ENCODE measurements around the gene SLX4IP. TPM values are rescaled to one million over a fixed set of nuclear protein-coding genes. Genes with fewer than 3 reads are reported as not detected.

SLX4IP gene
- total RNA-seq, 2 donors from 2014 or later, result 7.0 to 8.2 TPM

DNA sequence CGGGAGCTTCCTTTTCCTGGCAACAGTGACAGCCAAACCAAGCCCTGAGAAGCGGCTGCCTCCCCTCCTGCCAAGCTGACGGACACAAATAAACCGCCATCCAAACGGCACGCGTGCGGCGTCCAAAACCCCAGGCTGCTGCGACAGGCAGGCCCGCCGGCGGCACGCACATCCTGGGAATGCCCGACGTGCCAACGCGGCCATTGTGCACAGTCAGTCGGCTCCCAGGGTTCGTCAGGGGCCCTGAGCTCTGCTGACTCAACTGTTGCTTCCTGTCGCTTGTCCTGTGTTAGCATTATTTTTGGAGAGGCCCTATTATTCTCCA is 231.9 kb downstream of the SLX4IP start:
- 25% methylated on average over 21 of the region's 21 CpGs for WGBS
- intact Hi-C loops (cut with DNase I), result no loop called here
- H3K27ac ChIP-seq, result peak overlapping the region; percentile 68
- no peaks in the 10 kb centered on the region for H3K27me3 ChIP-seq (replicated peaks; ENCODE audit: insufficient read depth)
- H3K4me3 ChIP-seq, result no peak overlapping the region
- no peaks in the 10 kb centered on the region for H3K36me3 ChIP-seq
- no peaks in the 10 kb centered on the region for H3K9me3 ChIP-seq
- H3K4me1 ChIP-seq (replicated peaks), result peaks cover 33% of the 10 kb centered on the region
- DNase-seq (ENCODE audit: low spot score), result peak; percentile 74
- TF ChIP-seq POLR2A (IDR thresholded peaks at IDR 0.05) (no peak), POLR2AphosphoS5 (IDR thresholded peaks at IDR 0.05) (peak; percentile 48)
- TF ChIP-seq, protein P1, sequence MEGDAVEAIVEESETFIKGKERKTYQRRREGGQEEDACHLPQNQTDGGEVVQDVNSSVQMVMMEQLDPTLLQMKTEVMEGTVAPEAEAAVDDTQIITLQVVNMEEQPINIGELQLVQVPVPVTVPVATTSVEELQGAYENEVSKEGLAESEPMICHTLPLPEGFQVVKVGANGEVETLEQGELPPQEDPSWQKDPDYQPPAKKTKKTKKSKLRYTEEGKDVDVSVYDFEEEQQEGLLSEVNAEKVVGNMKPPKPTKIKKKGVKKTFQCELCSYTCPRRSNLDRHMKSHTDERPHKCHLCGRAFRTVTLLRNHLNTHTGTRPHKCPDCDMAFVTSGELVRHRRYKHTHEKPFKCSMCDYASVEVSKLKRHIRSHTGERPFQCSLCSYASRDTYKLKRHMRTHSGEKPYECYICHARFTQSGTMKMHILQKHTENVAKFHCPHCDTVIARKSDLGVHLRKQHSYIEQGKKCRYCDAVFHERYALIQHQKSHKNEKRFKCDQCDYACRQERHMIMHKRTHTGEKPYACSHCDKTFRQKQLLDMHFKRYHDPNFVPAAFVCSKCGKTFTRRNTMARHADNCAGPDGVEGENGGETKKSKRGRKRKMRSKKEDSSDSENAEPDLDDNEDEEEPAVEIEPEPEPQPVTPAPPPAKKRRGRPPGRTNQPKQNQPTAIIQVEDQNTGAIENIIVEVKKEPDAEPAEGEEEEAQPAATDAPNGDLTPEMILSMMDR (IDR thresholded peaks at IDR 0.05), result no peak

DNA sequence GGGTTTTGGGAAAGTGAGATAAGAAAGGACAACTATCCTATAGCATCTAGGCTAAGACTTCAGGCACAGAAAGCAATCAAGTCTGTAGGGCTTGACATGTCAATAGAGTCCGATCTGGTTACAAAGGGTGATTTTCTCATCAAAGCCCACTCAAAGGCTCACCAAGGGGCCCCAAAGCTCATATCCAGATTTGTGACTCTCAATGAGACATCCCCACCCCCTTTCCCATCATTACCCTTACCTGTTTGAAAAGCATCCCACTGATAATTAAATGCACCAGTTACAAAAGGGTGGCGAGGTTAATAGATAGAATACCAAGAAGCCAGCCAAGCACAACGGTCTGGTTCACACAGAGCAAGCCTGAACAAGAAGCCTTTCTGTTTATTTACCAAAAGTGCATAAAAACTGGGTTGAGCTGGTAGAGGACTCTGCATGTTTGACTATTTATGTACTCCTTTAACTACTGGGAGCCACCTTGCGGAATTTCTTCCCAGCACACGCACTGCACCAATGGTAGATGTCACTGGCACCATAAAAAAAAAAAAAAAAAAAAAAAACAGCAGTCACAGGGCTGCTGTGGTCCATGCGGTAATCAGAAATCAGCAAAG is 232.6 kb downstream of the SLX4IP start:
- WGBS, result 39% methylated on average over 6 of the region's 6 CpGs
- DNase-seq (ENCODE audit: low spot score), result peak; percentile 72
- no peaks in the 10 kb centered on the region for H3K9me3 ChIP-seq
- H3K27ac ChIP-seq, result peak overlapping the region; percentile 68
- no peaks in the 10 kb centered on the region for H3K27me3 ChIP-seq (replicated peaks; ENCODE audit: insufficient read depth)
- no peaks in the 10 kb centered on the region for H3K36me3 ChIP-seq
- TF ChIP-seq POLR2AphosphoS5 (IDR thresholded peaks at IDR 0.05) (peak; percentile 82), POLR2A (IDR thresholded peaks at IDR 0.05) (no peak)
- TF ChIP-seq, protein P1 (IDR thresholded peaks at IDR 0.05), result peak in 2 of 4 experiments; percentile 24 to 33
- no peak overlapping the region for H3K4me3 ChIP-seq
- H3K4me1 ChIP-seq (replicated peaks), result peaks cover 33% of the 10 kb centered on the region
- intact Hi-C loops (cut with DNase I), result no loop called here

- no peak for TF ChIP-seq POLR2AphosphoS5 (IDR thresholded peaks at IDR 0.05)
- TF ChIP-seq POLR2A (IDR thresholded peaks at IDR 0.05), result no peak
- TF ChIP-seq, protein P1 (IDR thresholded peaks at IDR 0.05), result no peak
- intact Hi-C loops (cut with DNase I), result no loop called here
- Histone ChIP-seq H3K27ac (peak overlapping the region in 1 of 2 donors; percentile 31), H3K4me3 (no peak overlapping the region), H3K27me3 (replicated peaks; ENCODE audit: insufficient read depth) (no peaks in the 10 kb centered on the region), H3K9me3 (no peaks in the 10 kb centered on the region), H3K36me3 (no peaks in the 10 kb centered on the region), H3K4me1 (replicated peaks) (peaks cover 33% of the 10 kb centered on the region)
- 66% methylated on average over 7 of the region's 7 CpGs for WGBS
- DNase-seq (ENCODE audit: low spot score), result no peak
These were observed 233.7 kb downstream of the SLX4IP start for GRCh38 chr20:10668677-10669368.

GRCh38 chr20:10669843-10670446 is 234.8 kb downstream of the SLX4IP start:
- TF ChIP-seq POLR2AphosphoS5 (IDR thresholded peaks at IDR 0.05) (no peak), POLR2A (IDR thresholded peaks at IDR 0.05) (no peak)
- TF ChIP-seq, protein P1 (IDR thresholded peaks at IDR 0.05), result no peak
- H3K27ac ChIP-seq, result peak overlapping the region; percentile 99 to 100
- no peak for DNase-seq (ENCODE audit: low spot score)
- peaks cover 23% of the 10 kb centered on the region for H3K4me1 ChIP-seq (replicated peaks)
- intact Hi-C loops (cut with DNase I), result loop anchor here (5.0 to 10.0 kb wide), 3 partner anchors 163 to 535 kb away; no protein-coding TSS in a partner anchor
- 21% methylated on average over 6 of the region's 6 CpGs for WGBS
- no peaks in the 10 kb centered on the region for H3K36me3 ChIP-seq
- H3K4me3 ChIP-seq, result peak overlapping the region; percentile 86 to 91
- no peaks in the 10 kb centered on the region for H3K9me3 ChIP-seq
- no peaks in the 10 kb centered on the region for H3K27me3 ChIP-seq (replicated peaks; ENCODE audit: insufficient read depth)

All from prostate gland (tissue), 2 donors.